ENCODE measurements around the gene CSRP1.

DNA sequence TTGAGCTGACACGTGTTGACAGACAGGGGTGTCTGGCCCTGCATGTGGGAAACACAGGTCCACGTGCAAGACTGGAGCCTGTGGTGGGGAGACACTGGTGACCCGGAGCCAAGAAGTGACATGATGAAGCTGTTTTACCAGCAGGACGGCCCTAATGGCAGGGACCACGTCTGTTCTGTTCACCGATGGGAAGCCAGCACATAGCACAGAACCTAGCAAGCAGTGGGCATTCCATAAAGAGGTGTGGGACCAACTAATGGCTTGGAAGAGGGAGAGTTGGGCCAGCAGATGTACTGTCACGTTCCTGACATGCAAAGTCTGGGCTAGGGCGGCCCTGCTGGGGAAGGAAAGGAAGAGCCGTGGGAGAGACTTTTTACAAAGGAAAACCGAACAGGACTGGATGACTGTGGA lies 47.3 kb upstream of the CSRP1 start:
- no peak for TF ChIP-seq POLR2AphosphoS5 (IDR thresholded peaks at IDR 0.05; ENCODE audit: low read depth, low read length)
- TF ChIP-seq, protein P1, sequence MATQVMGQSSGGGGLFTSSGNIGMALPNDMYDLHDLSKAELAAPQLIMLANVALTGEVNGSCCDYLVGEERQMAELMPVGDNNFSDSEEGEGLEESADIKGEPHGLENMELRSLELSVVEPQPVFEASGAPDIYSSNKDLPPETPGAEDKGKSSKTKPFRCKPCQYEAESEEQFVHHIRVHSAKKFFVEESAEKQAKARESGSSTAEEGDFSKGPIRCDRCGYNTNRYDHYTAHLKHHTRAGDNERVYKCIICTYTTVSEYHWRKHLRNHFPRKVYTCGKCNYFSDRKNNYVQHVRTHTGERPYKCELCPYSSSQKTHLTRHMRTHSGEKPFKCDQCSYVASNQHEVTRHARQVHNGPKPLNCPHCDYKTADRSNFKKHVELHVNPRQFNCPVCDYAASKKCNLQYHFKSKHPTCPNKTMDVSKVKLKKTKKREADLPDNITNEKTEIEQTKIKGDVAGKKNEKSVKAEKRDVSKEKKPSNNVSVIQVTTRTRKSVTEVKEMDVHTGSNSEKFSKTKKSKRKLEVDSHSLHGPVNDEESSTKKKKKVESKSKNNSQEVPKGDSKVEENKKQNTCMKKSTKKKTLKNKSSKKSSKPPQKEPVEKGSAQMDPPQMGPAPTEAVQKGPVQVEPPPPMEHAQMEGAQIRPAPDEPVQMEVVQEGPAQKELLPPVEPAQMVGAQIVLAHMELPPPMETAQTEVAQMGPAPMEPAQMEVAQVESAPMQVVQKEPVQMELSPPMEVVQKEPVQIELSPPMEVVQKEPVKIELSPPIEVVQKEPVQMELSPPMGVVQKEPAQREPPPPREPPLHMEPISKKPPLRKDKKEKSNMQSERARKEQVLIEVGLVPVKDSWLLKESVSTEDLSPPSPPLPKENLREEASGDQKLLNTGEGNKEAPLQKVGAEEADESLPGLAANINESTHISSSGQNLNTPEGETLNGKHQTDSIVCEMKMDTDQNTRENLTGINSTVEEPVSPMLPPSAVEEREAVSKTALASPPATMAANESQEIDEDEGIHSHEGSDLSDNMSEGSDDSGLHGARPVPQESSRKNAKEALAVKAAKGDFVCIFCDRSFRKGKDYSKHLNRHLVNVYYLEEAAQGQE (IDR thresholded peaks at IDR 0.05; ENCODE audit: insufficient read depth in 1 of 2, low read depth in 2 of 2, low read length in 1 of 2), result no peak
- TF ChIP-seq, protein P2, sequence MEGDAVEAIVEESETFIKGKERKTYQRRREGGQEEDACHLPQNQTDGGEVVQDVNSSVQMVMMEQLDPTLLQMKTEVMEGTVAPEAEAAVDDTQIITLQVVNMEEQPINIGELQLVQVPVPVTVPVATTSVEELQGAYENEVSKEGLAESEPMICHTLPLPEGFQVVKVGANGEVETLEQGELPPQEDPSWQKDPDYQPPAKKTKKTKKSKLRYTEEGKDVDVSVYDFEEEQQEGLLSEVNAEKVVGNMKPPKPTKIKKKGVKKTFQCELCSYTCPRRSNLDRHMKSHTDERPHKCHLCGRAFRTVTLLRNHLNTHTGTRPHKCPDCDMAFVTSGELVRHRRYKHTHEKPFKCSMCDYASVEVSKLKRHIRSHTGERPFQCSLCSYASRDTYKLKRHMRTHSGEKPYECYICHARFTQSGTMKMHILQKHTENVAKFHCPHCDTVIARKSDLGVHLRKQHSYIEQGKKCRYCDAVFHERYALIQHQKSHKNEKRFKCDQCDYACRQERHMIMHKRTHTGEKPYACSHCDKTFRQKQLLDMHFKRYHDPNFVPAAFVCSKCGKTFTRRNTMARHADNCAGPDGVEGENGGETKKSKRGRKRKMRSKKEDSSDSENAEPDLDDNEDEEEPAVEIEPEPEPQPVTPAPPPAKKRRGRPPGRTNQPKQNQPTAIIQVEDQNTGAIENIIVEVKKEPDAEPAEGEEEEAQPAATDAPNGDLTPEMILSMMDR (IDR thresholded peaks at IDR 0.05), result no peak

Measured in Panc1 (cell line).